Measurements from ENCODE around the gene SHANK2. TPM values are rescaled to one million over a fixed set of nuclear protein-coding genes. Genes with fewer than 3 reads are reported as not detected.

The SHANK2 gene
- total RNA-seq, 2 donors from 2014 or later, result 43.5 to 46.4 TPM

DNA sequence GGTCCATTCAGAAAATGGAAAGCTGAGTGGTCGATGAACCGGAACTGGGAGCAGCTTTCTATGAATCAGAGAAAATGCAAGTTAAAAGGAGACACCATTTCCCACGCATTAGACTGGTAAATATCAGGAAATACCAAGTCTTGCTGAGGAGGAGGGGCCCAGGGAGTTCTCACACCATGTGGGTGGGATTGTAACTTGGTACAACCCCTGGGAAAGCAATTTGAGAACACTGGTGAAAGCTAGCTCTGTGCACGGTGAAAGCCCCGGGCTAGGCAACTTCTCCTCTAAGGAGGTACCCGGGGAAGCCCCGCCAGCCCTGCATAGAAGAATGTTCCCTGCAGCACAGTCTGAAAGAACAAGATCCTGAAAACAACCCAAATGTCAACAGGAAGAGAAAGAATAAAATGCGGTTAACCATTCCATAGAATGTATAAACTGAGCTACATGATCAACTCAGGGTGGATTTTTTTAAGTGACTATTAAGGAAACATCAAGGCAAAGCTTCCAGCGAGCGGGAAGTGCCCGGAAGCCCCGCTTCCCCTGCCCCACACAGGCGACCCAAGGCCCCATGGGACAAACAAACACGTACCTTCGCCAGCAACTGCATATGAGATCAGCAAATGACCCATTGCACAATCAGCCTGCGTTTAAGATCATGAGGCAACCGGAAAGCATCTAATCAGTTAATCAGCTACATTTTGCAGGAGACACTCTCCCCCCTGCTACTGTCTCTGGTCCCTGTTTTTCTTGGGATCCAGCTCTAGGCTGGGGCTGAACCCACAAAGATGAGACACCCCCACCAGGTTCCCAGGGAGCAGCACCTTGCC is 11.3 kb downstream of the SHANK2 start:
- peak; percentile 77 for DNase-seq (ENCODE audit: low spot score)
- TF ChIP-seq, protein P1, sequence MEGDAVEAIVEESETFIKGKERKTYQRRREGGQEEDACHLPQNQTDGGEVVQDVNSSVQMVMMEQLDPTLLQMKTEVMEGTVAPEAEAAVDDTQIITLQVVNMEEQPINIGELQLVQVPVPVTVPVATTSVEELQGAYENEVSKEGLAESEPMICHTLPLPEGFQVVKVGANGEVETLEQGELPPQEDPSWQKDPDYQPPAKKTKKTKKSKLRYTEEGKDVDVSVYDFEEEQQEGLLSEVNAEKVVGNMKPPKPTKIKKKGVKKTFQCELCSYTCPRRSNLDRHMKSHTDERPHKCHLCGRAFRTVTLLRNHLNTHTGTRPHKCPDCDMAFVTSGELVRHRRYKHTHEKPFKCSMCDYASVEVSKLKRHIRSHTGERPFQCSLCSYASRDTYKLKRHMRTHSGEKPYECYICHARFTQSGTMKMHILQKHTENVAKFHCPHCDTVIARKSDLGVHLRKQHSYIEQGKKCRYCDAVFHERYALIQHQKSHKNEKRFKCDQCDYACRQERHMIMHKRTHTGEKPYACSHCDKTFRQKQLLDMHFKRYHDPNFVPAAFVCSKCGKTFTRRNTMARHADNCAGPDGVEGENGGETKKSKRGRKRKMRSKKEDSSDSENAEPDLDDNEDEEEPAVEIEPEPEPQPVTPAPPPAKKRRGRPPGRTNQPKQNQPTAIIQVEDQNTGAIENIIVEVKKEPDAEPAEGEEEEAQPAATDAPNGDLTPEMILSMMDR (IDR thresholded peaks at IDR 0.05), result no peak
- TF ChIP-seq POLR2AphosphoS5 (IDR thresholded peaks at IDR 0.05), result peak; percentile 56
- no peaks in the 10 kb centered on the region for H3K27me3 ChIP-seq (replicated peaks; ENCODE audit: insufficient read depth)
- H3K36me3 ChIP-seq, result no peaks in the 10 kb centered on the region
- H3K9me3 ChIP-seq, result no peaks in the 10 kb centered on the region
- H3K4me1 ChIP-seq (replicated peaks), result peaks cover 8% of the 10 kb centered on the region
- H3K4me3 ChIP-seq, result no peak overlapping the region
- H3K27ac ChIP-seq, result peak overlapping the region; percentile 52 to 63
- 24% methylated on average over 17 of the region's 17 CpGs for WGBS
- intact Hi-C loops (cut with DNase I), result no loop called here

DNA sequence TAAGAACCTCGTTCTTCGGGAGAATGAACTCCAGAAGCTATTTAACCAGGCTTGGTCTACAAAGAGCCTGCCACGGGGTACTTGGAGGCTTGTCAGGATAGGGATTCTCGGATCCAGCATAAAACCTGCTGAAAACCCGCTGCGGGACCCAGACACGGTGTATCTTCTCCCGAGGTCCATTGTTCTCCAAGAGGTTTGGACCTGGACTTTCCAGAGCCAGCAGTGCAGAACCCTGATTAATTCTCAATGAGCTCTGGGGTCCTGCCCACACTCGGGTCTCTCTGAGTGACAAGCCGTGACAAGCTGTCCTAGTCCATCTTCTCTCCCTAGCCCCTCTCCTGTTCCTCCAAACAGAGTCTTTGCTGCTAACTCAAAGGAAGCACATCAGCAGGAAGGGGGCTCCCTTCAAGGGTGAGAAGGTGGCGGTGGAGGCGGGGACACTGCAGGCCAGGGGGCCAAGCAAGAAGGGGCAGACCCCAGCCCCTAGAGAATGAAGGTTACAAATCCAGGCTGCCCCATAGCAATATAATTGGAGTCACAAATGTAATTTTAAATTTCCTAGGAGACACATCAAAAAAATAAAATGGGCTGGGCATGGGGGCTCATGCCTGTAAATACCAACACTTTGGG is 12.2 kb downstream of the SHANK2 start:
- TF ChIP-seq POLR2A (IDR thresholded peaks at IDR 0.05) (no peak), POLR2AphosphoS5 (IDR thresholded peaks at IDR 0.05) (no peak)
- TF ChIP-seq, protein P1 (IDR thresholded peaks at IDR 0.05), result no peak
- peak overlapping the region in 1 of 2 donors; percentile 63 for H3K27ac ChIP-seq
- no peak for DNase-seq (ENCODE audit: low spot score)
- H3K36me3 ChIP-seq, result no peaks in the 10 kb centered on the region
- H3K27me3 ChIP-seq (replicated peaks; ENCODE audit: insufficient read depth), result no peaks in the 10 kb centered on the region
- WGBS, result 94% methylated on average over 12 of the region's 12 CpGs
- H3K4me3 ChIP-seq, result no peak overlapping the region
- H3K9me3 ChIP-seq, result no peaks in the 10 kb centered on the region
- peaks cover 8% of the 10 kb centered on the region for H3K4me1 ChIP-seq (replicated peaks)
- intact Hi-C loops (cut with DNase I), result no loop called here

DNA sequence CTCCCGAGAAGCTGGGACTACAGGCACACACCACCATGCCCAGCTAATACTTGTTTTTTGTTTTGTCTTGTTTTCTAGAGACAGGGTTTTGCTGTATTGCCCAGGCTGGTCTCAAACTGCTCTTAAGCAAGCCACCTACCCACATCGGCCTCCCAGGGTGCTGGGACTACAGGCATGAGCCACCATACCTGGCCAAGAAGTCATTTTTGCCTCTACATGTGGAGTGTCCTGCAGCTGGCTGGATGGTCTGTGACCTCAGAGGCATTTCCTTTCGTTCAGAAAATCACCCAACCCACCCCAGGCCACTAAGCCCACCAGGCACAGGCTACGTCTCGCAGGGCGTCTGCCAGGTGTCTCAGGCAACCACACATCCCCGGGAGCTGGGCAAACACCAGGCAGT is 12.8 kb downstream of the SHANK2 start:
- Histone ChIP-seq H3K36me3 (no peaks in the 10 kb centered on the region), H3K9me3 (no peaks in the 10 kb centered on the region), H3K4me1 (replicated peaks) (peaks cover 8% of the 10 kb centered on the region), H3K4me3 (no peak overlapping the region), H3K27me3 (replicated peaks; ENCODE audit: insufficient read depth) (no peaks in the 10 kb centered on the region), H3K27ac (no peak overlapping the region)
- 87% methylated on average over 7 of the region's 7 CpGs for WGBS
- intact Hi-C loops (cut with DNase I), result no loop called here
- TF ChIP-seq POLR2A (IDR thresholded peaks at IDR 0.05), result no peak
- TF ChIP-seq POLR2AphosphoS5 (IDR thresholded peaks at IDR 0.05), result no peak
- TF ChIP-seq, protein P1 (IDR thresholded peaks at IDR 0.05), result no peak
- no peak for DNase-seq (ENCODE audit: low spot score)

DNA sequence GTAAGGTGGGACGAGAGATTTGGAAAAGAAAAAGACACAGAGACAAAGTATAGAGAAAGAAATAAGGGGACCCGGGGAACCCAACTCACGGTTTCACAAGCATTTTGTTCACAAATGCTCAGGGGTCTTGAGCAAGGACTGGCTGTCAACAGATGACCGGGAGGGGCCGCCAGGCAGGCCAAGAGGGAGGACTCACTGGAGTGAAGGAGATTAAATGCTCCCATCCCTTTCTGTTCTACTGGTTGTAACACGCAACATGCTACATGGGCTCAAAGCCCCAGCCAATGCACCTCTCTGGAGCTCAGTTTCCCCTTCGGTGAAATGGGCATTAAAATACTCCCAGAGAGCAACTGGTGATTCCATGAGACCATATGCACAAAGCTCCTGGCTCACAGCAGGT is 13.4 kb downstream of the SHANK2 start:
- H3K9me3 ChIP-seq, result no peaks in the 10 kb centered on the region
- intact Hi-C loops (cut with DNase I), result no loop called here
- TF ChIP-seq, protein P1 (IDR thresholded peaks at IDR 0.05), result no peak
- TF ChIP-seq POLR2AphosphoS5 (IDR thresholded peaks at IDR 0.05) (no peak), POLR2A (IDR thresholded peaks at IDR 0.05) (no peak)
- H3K4me3 ChIP-seq, result no peak overlapping the region
- WGBS, result 90% methylated on average over 7 of the region's 7 CpGs
- no peaks in the 10 kb centered on the region for H3K27me3 ChIP-seq (replicated peaks; ENCODE audit: insufficient read depth)
- H3K4me1 ChIP-seq (replicated peaks), result peaks cover 8% of the 10 kb centered on the region
- DNase-seq (ENCODE audit: low spot score), result no peak
- H3K36me3 ChIP-seq, result no peaks in the 10 kb centered on the region
- no peak overlapping the region for H3K27ac ChIP-seq

Data from prostate gland (tissue), 2 donors.